HPDE6-E6E7 (cell line): Measurements from ENCODE around the gene AFDN.

Experiments used
- DNase-seq: peaks from one replicate; pipeline ENCODE4 v3.0.0; 2011; ENCODE audit warnings: missing footprints; ENCODE audit errors: extremely low spot score

The AFDN gene

DNA sequence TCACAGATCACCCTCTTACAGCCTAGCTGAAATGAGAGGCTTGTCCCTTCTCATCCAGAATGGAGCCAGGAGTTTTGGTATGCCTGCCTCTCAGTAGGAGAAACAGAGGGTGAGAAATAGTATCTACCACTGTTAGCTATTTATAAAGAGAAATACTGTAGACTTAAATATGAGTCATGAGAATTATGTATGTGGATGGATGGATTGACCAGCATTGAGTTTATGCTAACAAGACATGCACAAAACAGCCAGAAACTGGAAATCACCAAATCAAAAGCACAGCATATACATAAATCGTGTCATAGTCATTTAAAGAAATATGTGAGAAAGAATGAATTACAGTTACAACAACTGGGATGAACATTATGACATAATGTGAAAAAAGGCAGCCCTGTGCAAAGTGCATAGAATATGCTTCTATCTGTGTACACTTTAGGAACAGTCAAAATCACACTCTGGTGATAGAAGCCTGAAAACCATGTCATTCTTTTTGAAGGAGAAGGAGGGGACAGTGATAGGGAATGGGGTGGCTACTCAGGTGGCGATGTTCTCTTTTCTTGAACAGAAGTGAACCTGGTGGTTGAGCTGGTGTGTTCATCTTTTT, 90.9 kb downstream of the AFDN start:
- no peak for DNase-seq

DNA sequence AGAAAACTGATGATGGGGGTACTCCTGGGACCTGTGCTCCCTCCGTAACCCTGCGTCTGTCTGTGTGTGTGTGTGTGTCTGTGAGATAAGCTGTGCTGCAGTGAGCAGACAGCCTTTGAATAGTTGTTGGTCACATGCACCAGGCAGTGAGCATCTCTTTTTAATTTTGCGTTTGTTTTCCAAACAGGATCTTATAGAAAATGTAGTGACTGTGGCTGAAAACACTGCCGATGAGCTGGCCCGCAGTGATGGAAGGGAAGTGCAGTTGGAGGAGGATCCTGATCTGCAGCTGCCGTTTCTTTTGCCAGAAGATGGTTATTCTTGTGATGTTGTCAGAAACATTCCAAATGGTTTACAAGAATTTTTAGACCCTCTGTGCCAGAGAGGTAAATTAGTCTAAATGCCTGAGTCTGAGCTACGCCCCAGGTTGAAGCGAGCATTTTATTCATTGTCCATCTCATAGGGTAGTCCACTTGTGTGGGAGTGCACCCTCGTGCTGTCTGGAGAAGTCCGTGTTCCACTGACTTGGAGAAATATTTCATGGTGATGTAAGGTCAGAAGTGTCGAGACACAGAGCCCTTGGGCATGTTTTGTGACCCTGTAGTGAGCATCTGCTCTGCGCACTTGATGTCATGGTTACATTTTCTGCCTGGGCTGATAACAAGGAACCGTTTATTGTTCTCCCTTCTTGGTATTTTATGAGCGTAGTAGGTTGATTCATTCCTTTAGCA, 92.0 kb downstream of the AFDN start:
- DNase-seq = no peak

DNA sequence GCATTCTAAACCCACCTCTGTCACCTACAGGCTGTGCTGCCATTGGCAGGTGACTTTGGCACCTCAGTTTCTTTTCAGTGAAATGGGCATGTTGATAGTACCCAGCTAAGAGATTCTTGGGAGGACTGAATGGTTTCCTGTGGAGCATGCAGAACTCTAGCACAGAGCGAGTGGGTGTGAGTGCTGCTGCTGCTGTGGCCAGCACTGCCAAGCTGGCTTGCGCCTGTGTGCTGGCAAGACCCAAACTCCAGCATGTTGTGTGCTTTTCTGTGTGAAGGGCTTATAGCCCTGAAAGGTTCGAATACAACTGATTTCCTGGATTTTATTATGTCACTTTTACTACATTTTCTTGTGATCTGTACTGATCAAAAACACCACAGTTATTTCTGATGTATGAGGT, 92.6 kb downstream of the AFDN start:
- DNase-seq = no peak

DNA sequence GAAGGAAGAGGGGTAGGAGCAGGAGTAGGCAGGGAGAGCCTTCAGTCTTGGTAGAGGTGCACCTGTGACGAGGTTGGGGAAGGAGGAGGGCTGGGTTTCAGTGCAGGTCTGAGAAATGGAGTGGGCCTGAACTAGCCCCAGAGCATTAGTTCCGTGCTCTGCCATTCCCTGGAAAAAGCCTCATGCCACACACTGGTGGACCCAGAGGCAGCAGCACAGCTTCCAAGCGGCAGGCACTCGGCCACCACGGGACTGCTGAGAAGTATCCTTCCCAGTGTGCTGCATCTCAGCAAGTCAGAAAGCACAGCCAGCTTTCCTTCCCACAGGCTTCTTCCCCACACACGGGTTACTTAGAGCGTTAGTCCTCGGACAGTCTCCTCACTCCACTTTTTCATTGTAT, 93.5 kb downstream of the AFDN start:
- no peak for DNase-seq

GRCh38 chr6:167921831-167922230, 95.1 kb downstream of the AFDN start:
- no peak for DNase-seq

DNA sequence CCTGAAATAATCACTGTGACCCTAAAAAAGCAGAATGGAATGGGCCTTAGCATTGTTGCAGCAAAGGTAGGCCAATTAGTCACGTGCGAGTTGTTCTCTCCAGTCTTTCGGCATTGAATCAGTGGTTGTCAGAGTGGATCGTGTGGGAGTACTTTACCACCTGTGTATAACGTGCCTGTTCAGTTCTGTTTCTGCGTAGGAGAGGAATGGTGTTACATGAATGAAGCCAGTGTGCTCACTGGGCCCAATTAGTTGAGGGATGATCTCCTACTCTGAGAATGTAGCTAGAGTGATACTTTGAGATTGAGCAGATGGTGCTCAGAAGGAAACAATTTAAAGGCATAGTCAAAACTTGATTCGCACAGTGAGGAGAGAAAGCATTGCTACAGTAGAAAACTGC, 98.3 kb downstream of the AFDN start:
- DNase-seq = no peak

- no peak for DNase-seq
Observed at GRCh38 chr6:167927246-167927645, 100.5 kb downstream of the AFDN start.

DNA sequence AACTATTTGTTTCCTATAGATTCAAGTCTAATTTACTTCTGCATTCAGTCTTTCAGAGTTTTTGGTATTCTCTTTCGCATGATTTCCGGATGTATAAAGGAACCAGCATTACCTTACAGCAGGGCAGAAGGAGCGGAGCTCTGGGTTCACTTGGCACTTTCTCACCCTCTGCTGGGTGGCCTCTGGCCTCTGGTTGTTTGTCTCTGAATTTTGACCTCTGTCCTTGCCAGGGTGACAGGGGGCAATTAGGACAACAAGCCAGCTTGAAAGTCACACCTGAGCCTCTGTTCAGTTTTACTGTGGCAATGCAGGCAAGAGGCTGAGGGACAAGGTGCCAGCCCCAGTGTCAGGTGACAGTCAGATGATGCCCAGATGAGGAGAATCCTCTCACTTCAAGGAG, 101.4 kb downstream of the AFDN start:
- DNase-seq = no peak

- no peak for DNase-seq
Observed at GRCh38 chr6:167930295-167930694, 103.6 kb downstream of the AFDN start.

GRCh38 chr6:167932468-167933276, 106.0 kb downstream of the AFDN start:
- DNase-seq = no peak

GRCh38 chr6:167933290-167933689, 106.6 kb downstream of the AFDN start:
- DNase-seq = no peak

GRCh38 chr6:167933847-167934246, 107.1 kb downstream of the AFDN start:
- DNase-seq = no peak

- DNase-seq = no peak
Observed at GRCh38 chr6:167934426-167934864, 107.7 kb downstream of the AFDN start.

DNA sequence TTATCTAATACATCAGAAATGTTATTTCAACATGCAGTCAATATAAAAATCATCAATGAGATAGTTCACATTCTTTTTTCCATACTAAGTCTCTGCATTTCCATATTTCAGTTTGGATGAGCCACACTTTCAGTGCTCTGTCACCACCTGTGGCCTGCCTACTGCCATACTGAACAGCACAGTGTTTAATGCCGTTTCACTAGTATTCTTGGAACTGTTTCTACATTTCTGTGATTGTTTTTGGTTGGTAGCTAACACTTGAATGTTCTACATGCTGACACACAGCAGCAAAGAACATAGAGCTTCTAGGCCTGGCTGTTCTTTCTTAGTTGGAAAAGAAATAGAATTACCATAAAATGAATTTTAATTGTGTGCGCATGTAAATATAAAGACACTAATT, 109.3 kb downstream of the AFDN start:
- no peak for DNase-seq

- no peak for DNase-seq
Observed at GRCh38 chr6:167937301-167937700, 110.6 kb downstream of the AFDN start.

DNA sequence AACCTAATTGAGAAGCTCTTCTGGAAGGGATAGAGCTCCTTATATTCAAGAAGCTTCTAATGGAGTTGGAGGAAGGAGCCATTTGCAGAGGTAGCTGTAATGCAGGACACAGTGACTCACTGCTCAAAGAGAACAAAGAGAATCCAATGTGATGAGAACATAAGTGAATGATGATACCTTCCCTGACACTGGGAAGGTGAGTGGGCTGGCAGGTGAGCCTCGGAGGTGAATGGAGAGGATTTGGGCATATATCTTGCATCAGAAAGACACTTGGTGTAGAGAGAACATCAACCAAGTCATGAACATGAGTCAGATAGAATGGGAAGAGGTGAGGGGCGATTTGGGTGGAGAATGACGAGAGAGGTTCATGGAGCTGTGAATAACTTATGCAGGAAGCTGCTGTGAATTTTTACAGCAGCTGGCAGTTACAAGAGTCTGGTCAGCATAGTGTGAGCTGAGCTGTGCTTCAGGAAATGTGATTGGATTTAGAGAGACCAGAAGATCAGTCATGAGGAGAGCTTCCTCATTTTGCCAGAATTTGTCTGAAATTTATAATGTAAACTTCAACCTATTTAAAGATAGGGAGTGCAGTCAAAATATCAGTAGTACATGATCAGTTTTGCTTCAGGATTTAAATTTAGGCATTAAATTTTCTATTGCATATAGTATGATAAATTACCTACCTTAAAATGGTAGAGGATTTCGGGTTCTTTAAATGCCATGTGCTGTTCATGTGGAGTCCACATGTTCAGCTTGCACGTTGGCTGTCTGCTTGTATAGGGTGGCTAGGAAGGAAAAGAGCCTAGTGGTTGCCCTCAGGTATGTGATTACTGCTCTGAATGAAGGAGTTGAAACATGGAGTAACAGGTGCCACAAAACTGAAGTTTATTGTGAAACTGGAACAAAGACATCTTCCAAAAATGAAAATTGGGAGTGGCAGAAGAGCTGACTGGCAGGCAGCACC, 111.5 kb downstream of the AFDN start:
- DNase-seq = peak; percentile 53

- DNase-seq = no peak
Observed at GRCh38 chr6:167941822-167942221, 115.1 kb downstream of the AFDN start.

GRCh38 chr6:167944130-167944529, 117.4 kb downstream of the AFDN start:
- DNase-seq = no peak

DNA sequence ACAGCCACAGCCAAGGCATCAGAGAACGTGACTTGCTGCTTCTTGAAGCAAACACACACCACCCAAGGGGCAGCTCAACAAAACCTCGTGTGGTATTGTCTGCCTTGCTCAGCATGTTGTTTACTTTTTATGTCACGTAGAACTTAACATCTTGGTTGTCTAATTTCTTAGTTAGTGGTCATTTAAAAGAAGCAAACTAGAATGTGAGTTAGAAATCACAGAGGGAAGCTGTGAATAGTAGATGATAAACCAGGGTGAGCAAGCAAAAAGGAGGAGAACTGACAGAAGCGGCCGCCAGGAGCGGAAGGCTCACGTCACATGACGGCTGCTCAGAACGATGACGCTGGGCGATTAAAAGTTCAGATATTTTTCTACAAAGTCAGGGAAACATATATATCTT, 119.3 kb downstream of the AFDN start:
- no peak for DNase-seq

DNA sequence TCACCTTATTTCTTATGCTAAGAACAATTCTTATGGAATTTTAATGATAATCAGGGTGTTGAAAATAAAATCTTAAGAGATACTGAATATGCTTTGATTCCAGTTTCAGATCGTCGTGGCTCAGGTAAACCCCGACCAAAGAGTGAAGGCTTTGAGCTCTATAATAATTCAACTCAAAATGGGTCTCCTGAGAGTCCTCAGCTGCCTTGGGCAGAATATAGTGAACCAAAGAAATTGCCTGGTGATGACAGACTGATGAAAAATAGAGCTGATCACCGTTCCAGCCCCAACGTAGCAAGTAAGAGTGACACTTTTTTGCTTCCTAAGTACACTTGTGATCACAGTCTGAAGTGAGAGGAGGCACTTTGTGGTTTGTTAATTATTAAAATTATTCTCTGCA, 119.9 kb downstream of the AFDN start:
- no peak for DNase-seq

- DNase-seq = no peak
Observed at GRCh38 chr6:167947716-167948115, 121.0 kb downstream of the AFDN start.

- no peak for DNase-seq
Observed at GRCh38 chr6:167948716-167949115, 122.0 kb downstream of the AFDN start.
